Right forelimb (tissue), 1 donor: Measurements from ENCODE around the gene REV1.

Experiments
- DNase-seq: peaks from one replicate; pipeline ENCODE4 v3.0.0-alpha.2; 2018

The REV1 gene

DNA sequence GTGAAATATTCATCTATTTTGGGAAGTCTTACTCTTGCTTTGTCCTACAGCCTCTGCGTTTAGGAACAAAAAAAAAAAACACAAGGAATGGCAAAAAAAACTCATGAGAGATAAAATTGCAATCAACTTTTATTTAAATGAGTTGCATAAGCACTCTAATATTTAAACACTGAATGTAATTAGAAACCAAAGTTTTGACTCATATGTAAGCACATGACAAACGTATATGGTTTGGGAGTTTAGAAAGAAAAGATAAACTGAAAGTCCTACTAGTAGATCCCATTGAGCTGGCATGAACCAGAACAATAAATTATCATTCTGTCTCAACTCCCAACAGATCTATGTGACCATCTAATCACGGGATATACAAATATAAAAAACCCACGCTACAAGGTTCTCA, 44.8 kb downstream of the REV1 start:
- no peak for DNase-seq

DNA sequence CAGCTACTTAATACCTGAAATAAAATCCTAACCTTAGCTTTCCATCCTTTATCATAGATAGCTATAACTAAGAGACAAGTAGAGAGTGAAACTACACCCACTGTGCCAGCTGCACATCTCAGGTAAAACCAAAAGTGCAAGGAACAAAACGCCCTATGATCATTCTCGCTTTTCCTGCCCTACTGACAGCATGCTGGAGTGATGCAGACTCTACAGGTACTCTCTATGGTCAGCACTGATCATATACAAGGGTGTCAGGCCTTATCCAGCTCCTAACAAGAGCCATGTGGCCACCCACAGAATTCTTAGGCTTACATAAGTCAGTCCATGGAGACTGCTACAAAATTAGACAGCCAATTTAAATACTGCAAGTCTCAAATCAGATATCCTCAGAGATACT, 45.6 kb downstream of the REV1 start:
- no peak for DNase-seq

DNA sequence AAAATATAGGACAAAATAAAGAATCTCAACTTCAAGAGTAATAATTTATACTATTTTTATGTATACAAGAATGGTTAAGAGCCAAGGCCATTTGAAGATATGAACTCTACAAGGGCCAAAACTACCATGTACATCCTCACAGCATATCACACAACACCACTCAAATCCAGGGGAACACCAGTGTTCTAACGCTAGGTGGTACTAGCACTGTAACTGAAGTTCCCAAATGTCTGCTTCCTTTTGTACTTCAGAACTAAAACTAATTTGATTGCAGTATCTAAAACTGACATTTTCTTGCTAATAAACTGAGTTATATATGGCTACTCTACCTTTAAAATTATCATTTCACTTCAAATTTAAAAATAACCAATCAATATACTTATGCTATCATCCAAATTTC, 47.0 kb downstream of the REV1 start:
- no peak for DNase-seq

DNA sequence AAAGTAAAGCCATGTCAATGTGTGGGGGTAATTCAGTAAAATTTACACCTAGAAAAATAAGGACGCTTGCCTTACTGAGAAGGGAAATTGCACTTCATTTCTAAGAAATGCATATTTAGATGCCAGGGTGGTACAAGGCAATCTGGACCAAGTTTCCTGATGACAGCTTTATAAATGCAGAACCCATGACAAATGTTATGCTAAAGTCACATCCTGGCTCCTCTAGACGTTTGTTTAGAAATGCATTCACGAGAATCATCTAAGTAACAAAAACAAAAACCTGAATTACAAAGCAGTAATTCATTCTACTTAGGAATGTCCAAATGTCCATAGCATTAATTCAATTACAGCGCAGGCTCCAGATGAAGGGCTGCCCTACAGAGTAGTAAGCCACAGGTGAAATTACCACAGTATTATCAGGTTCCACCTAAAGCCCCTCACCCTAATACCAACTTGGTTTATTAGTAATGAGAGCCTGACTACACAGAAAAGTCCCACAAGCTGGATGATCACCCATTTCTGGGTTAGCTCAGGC, 49.8 kb downstream of the REV1 start:
- DNase-seq, result no peak

DNA sequence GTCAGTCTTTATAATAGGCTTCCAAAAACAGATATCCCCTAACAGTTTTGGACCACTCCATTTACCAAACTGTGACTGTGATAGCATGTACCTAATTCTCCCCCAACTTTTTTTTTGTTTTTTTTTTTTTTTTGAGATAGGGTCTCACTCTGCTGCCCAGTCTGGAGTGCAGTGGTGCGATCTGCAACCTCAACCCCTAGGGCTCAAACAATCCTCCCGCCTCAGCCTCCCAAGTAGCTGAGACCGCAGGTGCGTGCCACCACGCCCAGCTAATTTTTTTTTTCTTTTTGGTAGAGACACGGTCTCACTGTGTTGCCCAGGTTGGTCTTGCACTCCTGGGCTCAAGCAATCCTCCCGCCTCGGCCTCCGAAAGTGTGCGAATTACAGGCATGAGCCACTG, 52.9 kb downstream of the REV1 start:
- DNase-seq, result no peak

DNA sequence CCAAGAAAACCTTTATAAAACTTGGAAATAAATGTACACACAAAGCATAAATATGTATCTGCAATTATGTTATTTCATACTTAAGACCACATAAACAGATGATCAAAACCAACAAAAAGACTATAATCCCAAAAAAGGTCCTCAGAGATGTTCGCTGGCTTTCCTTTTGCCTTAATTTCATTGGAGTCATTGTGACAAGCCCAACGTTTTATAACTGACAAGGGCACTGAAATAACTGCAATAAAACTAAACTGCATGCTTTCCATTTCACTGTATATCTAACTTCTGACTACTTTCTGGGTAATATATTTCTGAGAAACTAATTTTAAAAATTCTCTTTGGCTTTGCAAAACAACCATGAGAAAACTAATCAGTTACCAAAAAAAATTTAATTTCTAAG, 56.5 kb downstream of the REV1 start:
- no peak for DNase-seq

DNA sequence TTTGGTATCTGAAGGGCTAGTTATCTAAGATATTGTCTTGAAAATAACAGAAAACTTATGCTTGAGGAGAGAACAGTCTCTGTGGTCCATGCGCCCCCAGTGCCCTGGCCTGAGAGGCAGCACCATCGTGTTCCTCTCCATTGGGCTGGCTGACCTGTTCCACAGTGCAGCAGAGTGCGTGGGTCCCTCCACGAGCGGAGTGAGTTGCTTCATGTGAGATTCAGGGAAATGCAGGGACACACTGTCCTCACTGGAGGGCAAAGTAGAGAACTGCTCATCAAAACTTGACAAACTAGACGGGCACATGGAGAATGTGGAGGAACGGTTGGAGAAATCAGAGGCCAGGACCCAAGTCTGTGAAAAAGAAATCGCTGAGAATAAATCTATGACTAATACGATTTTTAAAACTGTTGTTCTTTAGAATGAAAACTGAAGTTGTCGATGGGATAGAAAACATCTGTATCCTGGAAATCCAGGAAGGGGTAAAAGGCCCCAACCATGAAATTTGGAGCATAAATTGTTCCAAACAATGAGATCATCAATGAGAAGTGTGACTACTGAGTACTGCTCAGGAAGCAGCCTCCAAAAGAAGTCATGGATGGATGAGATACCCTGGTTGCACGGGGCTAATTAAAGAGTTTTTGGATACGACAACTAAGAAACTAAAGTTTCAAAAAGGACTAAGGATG, 58.1 kb downstream of the REV1 start:
- no peak for DNase-seq

DNA sequence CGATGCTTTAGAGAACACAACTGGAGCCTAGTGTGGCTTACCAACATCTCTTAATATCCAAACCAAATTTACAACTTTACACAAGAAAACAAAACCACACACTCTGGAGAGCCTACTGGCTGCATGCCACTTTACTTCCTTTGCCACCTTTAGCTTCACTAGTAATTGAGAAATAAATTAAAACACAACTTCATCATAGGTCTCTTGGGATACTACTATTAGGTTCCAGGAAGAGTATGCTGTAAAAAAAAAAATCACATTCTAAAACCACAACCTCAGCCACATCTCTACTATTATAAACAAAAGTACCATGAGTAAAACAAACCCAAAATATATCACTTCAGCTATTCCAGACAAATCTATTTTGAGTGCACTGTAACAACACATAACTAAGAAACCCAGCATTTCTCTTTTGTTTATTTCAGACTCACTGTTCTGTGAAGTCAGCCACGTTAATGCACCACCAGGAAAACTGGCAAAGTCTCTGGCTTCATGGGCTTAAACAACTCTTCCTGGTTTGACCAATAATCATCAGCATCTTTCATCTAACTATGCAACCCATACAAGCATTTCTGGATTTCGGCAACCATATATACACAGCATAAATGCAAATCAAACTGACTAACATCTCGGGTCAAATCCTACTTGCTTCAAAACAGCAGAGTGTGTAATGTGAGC, 59.1 kb downstream of the REV1 start:
- DNase-seq, result no peak

DNA sequence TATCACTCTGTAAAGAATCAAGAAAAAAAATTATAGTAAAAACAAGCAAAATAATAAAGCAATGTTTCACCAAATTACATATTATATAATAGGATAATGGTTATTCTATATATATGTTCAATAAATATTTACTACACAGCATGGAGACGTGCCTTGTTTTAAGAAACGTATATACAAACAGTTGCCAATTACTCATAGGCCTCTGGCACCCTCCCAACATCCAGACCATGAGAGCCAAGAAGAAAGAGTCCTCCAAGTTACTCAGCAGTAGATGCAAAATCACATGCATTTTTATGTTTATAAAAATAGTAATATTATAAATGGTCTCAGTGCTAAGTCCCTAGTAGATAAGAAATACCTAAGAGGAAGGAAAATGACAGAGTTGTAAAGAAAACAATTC, 64.8 kb downstream of the REV1 start:
- DNase-seq, result peak; percentile 57

DNA sequence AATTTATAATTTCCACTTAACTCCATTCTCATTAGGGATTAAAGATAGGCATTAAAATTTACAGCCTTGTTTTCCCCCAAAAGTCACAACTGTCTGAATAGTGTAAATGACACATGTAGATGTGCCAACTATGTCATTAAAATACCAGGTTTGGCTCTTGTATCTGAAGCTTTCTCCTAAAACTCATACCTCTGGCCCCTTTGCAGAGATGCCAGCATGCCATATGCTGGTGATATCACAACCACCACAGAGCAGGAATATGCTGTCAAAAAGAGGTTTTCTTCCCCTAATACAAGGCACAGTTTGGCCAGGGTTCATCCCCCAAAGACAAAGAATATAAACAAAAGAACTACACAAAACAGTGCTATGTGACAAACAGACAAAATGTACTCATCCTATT, 65.4 kb downstream of the REV1 start:
- no peak for DNase-seq

DNA sequence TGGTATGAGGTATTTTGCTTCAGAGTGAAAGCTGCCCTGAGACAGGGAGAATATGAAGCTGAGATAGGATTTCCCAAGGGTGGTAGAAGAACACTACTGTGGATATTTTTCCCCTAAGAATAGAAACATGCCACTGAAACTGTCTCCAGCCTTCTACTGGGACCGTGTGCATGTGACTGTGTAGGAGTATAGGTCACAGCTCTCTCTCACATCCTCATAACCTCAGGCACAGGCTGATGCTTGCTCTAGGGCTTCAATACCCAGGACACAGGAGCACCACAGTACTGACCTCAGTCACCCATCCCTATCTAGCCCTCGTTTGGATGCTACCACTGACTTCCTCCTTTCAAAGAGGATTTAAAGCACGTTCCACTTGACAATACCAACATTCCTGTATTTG, 67.2 kb downstream of the REV1 start:
- DNase-seq, result no peak

DNA sequence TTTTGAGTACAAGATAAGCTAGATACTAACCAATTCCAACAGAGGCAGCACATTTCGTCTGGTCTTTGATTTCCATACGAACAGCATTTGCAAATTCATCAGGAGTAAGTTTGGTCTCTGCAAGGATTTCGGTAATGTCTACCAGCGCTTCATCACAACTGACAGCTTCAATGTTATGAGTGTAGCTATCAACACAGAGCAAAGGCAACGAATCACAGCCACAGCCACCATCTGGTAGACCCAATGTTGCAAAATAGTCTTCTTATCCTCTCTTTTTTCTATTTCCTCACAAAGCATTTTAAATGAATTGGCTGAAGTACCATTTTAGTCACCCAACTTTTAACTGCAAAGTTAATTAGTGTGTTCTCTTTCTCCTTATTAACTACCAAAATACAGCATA, 68.3 kb downstream of the REV1 start:
- DNase-seq, result no peak

DNA sequence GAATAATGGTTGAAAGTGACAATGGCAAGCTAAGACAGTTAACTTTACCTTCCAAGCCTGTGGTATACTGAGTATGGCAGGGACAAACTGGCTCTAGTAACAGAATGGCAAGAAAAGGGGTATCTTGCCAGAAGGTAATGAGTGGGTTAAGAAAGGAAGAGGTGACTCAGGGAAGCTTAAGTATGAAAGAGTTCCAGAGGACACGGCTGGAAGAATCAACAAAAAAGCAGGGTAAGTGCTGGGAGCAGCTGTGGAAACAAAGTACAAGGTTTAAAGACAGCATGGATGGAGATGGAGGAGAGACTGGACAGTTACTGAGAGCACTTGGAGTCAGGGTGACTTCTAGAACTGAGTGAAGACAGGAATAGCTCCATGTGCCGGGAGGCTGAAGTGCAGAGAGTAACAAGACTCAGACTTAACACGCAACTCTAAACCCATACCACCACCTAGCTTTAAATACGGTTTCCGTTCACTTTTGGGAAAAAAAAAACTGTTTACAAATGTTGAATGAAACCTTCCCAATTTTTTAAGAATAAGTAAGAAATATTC, 69.0 kb downstream of the REV1 start:
- no peak for DNase-seq

DNA sequence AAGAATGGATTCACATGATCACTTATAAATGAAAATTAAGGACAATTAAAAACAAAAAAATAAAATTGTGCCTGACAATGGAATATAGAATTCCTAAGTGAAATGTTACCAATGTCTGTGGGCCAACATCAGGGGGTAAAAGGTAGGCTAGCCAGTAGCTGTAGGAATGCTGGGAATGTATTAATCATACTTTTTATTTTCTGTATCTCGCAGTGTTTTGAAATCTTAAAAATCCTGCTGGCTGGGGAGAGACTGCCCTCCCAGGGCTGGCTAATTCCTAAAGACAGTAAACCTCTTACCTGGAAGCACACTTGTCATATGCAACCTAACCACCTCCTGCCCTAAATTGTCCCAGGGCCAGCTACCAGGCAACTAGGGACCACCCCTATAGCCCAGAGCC, 69.8 kb downstream of the REV1 start:
- no peak for DNase-seq

DNA sequence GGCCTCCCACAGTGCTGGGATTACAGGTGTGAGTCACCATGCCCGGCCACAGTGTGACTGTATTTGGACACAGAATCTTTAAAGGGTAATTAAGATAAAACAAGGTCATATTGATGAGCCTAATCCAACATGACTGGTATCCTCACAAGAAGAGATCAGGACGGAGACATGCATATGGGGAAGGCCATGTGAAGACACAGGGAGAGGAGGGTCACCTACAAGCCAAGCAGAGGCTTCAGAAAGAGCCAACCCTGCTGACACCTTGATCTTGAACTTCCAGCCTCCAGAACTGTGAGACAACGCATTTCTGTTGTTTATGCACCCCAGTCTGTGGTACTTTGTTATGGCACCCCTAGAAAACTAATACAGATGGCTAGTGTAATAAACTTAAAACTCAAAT, 72.4 kb downstream of the REV1 start:
- DNase-seq, result no peak

DNA sequence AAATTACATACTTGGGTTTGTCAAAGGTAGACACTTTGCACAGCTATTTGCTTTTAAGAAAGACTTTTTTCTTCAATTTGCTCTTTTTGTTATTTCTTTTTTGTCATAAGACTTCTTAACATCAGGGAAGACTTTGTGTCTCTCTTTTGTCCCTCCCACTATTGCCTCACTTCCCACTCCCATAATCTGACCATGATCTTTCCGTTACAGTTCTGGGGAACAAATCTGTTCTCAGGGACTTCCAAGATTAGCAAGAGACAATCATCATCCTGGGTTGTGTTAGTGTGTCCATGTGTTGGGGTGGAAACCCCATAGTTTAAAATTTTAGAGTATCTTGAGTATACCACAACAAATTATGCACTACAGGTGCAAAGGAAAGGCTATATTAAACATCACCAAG, 75.3 kb downstream of the REV1 start:
- DNase-seq, result no peak

DNA sequence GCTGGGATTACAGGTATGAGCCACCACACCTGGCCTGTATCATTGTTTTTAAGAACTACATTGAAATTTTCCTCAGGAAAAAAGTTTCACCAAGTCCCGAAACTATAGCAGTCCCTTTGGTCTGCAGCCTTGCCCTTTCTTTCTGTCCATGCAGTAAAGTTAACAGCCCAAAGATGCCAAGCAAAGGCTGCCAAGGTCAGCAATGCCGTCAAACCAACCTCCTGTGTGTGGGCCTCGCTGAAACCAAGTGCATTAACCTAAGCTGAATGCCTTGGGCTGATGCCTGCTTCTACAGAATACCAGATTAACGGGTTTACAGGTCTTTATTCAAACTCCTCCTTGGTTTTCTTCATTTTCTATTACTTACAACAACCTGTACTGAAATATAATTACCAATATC, 79.5 kb downstream of the REV1 start:
- no peak for DNase-seq

DNA sequence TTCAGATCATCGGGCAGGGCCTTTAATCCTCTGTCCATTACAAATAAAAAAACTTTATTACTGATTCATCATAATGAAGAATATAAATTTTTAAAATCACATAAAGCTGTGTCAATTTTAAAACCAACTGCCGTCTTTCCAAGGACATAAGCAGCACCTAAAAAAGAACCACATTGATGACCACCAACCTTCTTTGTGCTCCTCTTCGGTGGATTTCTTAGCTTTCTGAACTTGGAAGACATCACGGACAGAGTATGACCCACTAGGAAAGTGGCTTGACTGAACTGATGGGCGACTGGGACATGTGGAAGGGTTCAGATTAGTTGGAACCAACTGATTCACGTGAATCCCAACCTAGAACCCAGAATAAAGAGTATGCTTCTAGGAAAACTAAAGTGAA, 83.7 kb downstream of the REV1 start:
- no peak for DNase-seq

DNA sequence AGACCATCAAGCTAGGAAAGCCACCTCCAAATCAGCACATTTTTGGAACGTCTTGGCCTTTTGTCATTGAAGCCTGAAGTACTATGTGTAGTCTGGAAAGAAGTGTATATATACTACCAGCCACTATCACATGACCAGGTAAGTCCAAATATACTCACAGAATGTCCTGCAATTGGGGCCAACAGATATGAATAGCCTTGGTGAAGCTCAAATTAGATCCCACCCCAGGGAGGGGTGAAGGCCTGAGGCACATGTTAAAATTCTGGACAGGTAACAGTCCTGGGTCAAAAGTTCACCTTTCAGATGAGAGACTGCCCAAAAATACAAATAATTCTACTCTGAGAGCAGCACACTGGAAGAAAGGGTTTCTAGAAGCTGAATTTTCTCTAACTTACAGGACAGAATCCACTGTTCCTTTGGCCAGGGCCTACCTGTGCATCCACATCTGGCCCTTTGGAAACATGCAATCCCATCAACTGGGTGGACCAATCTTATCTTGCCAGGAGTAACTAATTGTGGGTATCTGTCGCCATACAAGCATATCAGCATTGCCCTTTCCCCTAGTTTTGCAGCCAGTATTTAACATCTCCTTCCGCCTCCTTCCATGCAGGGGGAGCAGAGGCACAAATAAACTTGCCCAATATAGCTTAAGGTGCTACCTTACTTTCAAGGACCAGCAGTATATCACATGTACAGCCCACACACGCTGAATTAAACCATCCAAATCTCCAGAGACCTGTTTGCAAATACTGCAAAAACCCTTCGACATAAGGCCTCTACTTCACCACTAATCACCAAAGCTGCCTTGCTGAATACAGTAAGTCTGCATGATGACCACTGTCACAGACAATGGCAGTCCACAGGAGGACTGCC, 84.8 kb downstream of the REV1 start:
- DNase-seq, result no peak

DNA sequence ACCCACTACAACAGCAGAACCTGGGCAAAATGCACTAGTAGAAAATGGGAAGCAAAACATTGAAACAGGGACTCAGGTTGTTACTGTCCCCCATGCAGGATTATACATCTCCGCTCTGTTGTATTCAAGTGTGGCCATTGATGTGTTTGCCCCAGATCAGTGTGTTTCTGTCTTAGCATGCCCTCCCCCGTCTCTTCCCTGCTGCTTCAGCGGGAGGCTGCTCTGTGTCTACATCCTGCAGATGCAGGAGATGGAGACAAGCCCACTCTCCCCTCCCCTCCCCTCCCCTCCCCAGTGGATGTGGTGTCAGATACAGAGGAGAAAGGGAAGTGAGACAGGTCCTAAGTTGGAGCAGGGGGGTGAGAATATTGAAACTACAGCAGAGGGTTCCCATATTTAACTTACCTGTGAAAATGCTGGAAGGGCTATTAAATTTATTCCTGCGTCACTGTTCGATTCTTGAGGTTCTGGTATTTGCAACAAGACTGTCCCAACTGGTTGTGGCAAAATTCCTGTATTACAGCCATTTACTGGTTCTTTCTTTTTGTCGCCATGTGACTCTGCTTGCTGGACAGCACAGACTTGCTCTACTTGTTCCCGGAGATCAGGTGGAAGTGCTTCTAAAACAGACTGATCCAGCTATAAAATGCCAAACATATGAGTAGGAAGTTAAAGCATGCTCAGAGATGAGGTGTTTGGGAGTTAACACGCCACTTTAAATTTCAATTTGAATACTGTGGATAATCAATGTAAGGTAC, 85.6 kb downstream of the REV1 start:
- DNase-seq, result no peak

DNA sequence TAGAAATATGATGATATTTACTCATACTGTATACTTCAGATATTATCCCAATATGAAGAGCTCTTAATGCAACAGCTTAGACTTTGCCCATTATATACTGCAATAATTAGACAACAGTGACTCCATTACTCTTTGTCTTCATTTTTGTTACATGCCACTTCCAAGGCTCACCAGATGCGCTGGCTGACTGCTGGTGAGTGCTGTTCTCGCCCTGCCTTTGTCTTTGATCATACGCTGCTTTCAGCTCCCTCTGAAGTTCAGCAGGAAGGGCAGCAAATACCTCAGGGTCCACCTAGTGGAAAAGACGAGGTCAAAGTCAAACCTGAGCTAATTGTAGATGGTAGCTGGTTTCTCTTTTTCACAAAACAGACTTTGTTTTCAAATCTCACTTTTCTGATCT, 86.3 kb downstream of the REV1 start:
- DNase-seq, result no peak

DNA sequence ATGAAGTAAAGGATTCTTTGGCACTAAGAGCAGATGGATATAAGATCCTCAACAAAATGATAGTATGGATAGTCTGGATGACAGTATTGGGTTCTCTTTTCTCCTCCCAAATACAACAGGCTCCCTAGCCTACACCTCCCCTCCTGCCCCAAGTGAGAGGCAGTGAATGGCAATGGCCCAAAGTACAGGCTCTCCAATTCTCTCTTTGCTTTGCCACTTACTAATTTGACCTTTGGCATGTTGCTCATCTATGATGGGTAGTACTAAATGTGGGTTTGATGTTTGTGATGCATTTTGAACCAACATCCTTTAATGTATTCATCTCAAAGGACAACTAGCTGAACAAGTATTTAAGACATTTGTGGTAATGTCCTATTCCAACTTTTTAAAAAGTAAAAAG, 86.7 kb downstream of the REV1 start:
- no peak for DNase-seq

DNA sequence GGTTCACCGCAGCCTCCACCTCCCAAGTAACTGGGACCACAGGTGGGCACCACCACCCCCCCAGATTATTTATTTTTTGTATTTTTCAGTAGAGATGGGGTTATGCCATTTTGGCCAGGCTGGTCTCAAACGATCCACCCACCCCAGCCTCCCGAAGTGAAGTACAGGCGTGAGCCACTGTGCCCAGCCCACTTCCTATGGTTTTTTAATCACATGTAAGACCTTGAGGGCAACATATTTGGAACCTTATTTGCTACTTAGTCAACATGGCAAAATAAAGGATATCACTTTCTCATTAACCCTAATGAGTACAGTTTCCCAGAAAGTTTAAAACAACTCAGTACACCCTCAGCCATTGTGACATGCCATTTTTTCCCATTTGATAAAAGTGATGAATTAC, 88.0 kb downstream of the REV1 start:
- DNase-seq, result no peak
